HG03196 (cell line): ENCODE measurements around the gene BFSP2.
"Not testable (repeated sequence)": the region's sequence is repeated elsewhere in the genome, so short reads cannot be mapped to it uniquely, and the experiment has no call there.

Source experiments
- ATAC-seq: cut with Tn5 transposase; IDR thresholded peaks from one replicate; pipeline ENCODE4 v1.9.1; 2021; ENCODE audit not compliant: unreplicated experiment

BFSP2 gene

DNA sequence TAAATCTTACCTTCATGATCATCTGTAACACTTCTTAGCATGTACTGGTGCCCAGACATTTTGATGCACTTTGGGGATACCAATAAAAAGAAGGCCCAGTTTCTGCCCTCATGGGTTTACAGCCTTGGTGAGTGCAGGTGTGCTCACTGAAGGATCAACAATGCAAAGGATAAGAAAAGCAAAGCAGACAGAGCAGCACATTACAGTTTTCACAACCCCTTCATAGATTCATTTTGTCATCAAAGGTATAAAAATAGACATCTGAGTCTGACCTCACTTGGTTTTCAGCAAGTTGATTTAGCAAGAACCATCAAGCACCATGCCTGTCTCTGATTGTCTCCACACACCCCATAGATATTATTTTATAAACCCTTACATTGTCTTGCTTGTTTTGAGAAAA lies 77.6 kb downstream of the BFSP2 start:
- ATAC-seq, result peak; percentile 39

DNA sequence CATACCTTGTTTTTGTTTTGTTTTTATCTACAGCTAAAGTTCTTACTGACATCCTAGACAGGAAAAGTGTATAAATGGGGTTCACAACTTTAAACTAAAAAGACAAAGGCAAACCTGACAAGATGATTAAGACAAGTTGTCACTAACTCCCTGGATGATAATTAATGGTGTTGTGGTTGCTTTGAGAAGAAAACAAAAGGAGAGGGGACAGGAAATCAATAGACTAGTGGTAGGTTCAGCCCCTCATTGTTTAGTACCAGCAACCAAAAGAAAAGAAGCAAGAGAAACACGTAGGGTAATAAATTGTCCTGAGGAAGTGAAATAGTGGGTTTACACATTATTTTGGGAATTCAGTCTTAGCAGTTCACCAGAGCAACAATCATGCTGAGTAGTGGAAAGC lies 78.8 kb downstream of the BFSP2 start:
- no peak for ATAC-seq

DNA sequence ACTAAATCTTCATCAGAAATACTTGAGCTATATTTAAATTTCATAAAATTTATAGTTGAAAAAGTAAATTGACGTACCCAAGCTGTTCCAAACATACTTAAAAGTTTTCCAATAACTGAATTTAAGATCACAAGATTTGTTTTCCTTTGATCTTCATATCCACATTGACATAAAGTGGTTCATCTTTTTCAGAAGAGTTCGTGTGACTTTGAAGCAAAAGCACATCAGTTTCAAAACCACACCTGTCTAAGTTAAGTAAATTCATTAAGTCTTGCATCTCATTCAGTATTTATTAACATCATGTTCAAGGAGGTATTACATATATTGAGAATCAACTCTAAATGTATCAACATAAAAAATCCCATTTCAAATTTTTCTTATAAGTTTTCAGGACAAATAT lies 79.5 kb downstream of the BFSP2 start:
- no peak for ATAC-seq

- ATAC-seq, result peak; percentile 42
Measured at GRCh38 chr3:133479895-133480669, 80.2 kb downstream of the BFSP2 start.

DNA sequence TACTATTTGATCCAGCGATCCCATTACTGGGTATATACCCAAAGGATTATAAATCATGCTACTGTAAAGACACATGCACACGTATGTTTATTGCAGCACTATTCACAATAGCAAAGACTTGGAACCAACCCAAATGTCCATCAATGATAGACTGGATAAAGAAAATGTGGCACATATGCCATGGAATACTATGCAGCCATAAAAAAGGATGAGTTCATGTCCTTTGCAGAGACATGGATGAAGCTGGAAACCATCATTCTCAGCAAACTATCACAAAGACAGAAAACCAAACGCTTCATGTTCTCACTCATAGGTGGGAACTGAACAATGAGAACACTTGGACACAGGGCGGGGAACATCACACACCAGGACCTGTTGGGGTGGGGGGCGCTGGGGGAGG lies 82.6 kb downstream of the BFSP2 start:
- not testable (repeated sequence) for ATAC-seq

DNA sequence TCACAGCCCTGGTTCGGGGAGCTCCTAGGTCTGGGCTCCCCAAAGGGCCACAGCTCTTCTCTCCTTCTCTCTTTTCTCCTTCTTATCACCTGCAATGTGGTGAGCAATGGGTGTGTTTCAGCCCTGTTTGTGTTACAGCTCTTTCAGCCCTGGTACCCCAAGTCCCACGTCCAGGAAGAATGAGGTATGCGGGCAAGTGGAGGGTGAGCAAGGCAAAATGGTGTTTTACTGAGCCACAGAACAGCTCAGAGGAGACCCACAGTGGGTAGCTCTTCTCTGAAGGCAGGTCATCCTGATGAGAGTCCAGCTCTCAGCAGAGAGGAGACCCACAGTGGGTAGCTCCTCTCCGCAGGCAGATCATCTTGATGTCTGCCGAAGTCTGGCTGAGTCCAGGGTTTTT lies 86.8 kb downstream of the BFSP2 start:
- no peak for ATAC-seq

DNA sequence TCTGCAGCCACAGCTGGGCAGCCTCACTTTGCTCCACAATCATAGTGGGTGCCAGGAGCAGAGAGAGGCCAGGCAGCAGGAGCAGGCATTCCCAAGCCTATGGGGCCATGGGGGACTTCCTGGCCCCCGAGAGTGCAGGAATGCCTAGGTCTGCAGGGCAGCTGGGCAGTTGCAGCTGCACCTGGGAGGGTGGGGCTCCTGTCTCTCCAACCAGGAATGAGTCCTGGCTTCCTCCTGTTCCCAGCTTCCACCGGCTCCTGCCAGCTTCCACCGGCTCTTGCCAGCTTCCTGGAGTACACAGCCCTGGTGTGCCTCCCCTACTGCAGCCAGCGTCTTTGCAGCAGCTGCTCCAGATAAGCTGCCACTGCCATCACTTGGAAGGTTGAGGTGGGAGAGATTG lies 87.3 kb downstream of the BFSP2 start:
- ATAC-seq, result no peak

DNA sequence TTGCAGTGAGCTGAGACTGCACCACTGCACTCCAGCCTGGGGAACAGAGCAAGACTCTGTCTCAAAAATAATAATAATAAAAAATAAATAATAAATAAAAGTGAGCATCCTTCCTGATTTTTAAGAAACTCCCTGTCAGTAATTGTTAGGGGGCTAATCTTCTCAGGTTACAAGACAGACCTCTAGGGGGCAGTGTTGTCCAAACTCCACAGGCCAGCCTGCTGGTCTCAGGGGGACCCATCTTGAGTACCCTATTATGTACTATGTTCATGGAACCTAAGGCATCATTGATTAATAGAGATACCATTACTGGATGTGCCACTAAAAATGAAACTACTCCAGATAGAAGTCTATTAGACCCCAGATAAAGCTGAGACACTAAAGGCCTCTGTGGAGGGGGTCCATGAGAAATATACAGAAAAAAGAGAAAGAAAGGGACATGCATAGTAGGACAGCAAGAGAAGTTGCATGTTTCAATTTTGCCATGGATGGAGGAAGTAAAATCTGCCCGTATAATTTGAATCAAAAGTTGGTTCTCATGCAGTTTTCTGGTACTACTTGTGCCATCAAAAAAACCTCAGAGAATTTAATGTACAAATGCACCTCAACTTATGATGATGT lies 88.2 kb downstream of the BFSP2 start:
- ATAC-seq, result no peak

DNA sequence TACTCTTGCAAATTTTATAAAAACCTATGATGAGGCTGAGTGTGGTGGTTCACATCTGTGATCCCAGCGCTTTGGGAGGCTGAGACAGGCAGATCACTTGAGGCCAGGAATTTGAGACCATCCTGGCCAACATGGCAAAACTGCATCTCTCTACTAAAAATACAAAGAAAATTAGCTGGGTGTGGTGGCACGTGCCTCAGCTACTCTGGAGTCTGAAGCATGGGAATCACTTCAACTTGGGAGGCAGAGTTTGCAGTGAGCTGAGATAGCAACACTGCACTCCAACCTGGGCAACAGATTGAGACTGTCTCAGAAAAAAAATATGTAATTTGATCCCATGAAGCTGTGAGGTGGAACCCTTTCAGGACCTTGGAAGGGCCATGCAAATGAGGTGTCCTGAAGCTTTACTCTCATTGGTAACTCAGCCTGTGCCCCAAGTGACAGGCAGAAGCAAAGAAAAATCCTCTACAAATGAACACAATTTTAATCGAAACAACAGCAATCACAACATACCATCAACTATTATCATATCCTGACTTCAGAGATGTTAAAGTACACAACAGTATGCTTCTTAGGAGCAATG lies 89.0 kb downstream of the BFSP2 start:
- ATAC-seq, result no peak

DNA sequence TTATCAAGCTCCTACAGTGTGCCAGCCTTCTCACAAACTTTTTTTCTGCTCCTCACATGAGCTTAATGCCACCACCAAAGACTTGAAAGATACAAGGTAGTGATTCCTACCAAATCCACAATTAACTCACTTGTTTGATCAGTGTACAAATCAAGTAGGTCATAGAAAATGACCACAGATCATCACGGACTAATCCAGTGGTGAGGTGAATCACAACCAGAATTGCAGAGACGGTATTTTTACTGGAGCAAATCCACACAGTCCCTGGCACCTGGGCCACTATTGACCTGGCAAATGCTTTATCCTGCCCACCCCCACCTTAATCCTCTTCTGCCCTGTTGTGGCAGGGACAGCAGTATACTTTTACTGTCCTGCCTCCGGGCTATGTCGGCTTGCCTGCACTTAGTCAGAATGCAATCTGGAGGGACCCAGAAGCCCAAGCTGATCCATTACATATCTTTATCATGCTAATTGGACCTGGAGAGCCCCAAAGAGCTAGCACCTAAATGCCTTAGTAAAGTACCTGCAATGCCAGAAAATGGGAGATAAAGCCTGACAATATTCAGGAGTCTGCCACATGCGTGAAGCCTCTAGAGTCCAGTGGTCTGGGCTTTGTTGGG lies 89.7 kb downstream of the BFSP2 start:
- no peak for ATAC-seq

- ATAC-seq, result peak; percentile 85
Measured at GRCh38 chr3:133490468-133491351, 90.9 kb downstream of the BFSP2 start.

DNA sequence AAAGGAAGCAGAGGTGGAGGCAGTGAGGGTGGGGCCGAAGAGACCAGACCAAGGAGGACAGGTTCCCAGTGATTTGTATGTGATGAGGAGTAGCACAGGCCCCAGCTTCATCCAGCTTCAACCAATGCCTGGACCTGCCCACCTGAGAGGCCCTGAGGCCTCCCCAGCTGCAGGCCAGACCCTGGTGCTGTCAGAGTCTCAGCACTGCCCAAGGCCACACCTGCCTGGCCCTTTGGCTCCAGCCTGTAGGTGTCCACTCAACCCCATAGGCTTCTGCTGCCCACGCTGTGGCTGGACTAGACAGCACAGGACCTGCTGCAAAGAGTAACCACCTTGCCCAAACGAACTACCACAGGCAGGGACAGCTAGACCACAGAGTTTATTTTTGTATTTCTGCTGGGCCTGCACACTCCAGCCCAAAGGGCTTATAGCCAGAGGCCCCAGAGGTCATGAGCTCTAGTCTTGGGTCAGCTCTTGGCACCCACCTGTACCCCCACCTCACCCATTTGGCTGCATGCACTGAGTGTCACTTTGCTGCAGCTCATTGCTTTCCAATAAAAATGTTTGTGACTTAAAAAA lies 91.7 kb downstream of the BFSP2 start:
- ATAC-seq, result peak; percentile 24

- no peak for ATAC-seq
Measured at GRCh38 chr3:133492159-133492741, 92.4 kb downstream of the BFSP2 start.

- no peak for ATAC-seq
Measured at GRCh38 chr3:133494469-133494868, 94.6 kb downstream of the BFSP2 start.

DNA sequence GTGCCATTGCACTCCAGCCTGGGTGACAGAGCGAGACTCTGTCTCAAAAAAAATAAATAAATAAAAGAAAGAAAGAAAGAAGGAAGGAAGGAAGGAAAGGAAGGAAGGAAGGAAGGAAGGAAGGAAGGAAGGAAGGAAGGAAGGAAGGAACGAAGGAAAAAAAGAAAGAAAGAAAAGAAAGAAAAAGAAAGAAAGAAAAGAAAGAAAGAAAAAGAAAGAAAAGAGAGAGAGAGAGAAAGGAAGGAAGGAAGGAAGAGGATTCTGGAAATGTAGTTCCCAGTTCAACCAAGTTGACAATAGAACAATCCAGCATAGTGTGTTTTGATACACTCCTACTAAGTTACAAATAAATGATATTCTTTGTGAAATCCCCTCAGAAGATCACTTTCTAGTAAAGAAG lies 102.7 kb downstream of the BFSP2 start:
- ATAC-seq, result not testable (repeated sequence)

DNA sequence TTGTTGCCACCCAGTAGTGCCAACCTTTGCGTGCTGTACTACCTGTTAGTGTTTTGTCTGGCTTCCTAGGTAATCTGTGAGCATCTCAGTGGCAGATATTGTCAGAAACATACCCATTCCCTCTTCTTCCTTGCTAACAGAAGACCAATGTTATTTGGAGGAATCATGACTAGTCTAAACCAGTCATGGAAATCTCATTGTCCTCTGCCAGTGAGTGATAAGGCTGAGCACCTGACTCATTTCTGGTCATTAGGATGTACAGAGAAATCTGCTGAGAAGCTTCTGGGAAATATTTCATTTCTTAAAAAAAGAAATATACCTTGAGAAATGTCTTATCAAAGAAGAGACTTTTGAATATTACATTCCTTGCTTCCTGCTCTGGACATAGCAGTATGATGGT lies 103.6 kb downstream of the BFSP2 start:
- ATAC-seq, result no peak

GRCh38 chr3:133504736-133505135 lies 104.9 kb downstream of the BFSP2 start:
- no peak for ATAC-seq

DNA sequence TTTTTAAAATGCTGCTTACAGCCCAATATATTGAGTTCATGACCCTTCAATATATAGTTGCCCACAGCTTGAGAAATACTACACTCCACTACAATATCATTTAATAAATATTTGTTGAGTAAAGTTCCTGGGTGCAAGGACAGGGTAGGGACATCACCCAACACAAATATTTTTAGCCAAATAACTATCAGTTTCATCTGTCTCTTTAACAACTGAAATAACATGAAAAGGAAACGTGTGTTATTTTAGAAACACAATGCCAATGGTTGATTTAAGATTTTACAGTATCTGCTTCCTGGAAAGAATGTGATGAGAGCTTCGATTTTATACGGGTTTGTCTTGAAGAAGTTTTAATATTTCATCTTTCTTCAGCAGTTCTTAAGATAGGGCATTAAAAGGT lies 106.0 kb downstream of the BFSP2 start:
- ATAC-seq, result peak; percentile 35

GRCh38 chr3:133506215-133506901 lies 106.5 kb downstream of the BFSP2 start:
- peak; percentile 97 for ATAC-seq

DNA sequence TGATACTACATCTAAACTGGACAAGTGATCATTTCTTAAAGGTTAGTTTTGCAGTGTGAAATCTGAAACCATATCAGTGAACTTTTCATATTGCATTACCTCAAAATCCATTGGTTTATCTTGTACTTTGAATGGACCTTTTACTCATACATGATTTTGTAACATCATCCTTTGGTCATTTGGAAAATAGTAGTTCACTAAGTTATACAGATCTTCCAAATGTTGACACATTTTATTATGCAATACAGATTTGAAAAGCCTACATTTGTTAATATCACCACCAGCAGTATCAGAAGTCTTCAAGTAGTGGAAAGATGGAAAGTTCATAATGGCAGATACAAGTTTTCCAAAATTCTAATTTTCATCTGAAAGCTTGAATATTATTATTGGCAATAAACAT lies 109.6 kb downstream of the BFSP2 start:
- no peak for ATAC-seq
